ENCODE data around the gene PREP.

Gene PREP

DNA sequence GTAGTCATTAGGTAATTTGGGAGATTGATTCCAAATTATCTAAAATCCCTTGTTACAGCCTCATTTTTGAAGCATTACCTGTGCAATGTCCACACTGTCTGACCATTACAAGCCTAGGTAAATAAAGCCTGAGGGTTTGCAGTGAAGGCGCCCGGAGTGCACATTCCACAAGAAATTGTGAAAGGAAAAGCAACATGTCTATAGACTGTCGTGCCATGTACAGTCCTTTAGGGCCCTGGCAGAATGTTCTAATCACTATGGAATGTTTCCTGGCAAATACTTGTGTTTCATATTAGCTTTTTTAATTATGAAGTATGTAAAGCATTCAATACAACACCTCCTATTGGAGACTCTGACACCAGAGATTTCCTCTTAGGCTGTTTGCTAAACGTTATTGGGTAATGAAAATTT is 28.9 kb downstream of the PREP start:
- no peak overlapping the region for H3K4me3 ChIP-seq (ENCODE audit: low read depth, low read length)
- TF ChIP-seq, protein P1, sequence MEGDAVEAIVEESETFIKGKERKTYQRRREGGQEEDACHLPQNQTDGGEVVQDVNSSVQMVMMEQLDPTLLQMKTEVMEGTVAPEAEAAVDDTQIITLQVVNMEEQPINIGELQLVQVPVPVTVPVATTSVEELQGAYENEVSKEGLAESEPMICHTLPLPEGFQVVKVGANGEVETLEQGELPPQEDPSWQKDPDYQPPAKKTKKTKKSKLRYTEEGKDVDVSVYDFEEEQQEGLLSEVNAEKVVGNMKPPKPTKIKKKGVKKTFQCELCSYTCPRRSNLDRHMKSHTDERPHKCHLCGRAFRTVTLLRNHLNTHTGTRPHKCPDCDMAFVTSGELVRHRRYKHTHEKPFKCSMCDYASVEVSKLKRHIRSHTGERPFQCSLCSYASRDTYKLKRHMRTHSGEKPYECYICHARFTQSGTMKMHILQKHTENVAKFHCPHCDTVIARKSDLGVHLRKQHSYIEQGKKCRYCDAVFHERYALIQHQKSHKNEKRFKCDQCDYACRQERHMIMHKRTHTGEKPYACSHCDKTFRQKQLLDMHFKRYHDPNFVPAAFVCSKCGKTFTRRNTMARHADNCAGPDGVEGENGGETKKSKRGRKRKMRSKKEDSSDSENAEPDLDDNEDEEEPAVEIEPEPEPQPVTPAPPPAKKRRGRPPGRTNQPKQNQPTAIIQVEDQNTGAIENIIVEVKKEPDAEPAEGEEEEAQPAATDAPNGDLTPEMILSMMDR (IDR thresholded peaks at IDR 0.05; ENCODE audit: low read depth, low read length): no peak

DNA sequence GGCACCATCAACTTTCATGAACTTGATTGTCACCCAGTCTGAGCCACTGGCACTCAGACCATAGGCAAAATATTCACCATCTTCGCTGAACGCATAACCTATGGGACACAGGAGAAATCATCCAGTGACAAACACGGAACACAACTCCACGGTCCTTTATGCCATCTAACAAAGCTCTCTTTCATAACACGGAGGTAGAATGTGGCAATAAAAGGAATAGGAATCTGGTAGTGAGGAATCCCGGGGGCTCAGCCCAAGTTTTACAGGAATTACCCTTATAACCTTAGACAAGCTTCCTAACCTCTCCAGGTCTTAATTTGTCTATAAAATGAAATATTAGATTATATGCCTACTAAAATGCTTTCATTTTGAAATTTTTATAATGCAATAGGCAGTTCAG is 29.4 kb downstream of the PREP start:
- no peak overlapping the region for H3K4me3 ChIP-seq (ENCODE audit: low read depth, low read length)
- TF ChIP-seq, protein P1 (IDR thresholded peaks at IDR 0.05; ENCODE audit: low read depth, low read length): no peak

DNA sequence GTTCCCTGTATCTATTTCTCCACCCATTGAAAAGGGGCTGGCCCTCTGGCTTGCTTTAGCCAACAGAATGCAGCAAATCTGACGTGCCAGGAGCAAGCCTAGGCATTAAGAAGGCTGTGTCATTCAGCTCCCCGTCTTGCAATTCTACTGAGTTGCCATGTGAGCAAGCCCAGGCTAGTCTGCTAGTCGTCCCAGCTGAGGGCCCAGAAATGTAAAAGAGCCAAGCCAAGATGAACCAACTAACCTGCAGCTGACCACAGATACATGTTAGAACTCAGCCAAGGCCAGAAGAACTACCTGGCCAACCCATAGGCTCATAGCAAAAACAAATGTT is 30.1 kb downstream of the PREP start:
- no peak overlapping the region for H3K4me3 ChIP-seq (ENCODE audit: low read depth, low read length)
- TF ChIP-seq, protein P1 (IDR thresholded peaks at IDR 0.05; ENCODE audit: low read depth, low read length): no peak

DNA sequence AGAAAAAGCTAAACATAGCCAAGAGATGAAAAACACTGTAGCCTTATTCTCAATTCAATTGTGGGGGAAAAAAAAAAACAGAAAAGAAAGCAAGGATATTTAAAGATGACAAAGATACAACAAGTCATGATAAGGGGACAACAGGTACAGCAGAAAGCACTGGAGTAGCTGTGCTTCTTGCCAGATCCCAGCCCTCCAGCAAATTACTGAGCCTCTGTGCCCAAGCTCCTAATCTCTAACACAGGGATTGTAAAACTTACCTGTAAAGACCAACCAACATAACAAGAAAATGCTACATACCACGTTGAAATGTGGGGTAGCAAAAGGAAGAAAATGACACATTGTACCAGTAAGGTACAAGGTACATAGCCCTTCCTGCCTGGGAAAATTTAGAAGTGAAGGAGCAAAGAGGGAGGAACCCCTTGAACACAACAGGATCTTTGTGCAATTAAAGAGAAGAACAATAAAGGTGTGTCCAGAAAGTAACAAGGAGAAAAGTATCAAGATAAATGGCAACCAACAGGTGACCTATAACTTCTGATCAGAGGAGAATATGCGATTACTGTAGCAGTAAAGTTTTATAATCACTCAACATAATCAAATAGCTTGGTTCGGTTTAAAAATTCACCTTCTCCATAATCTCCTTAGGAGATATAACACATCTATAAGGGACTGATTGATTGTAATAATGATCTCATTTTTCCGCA is 30.6 kb downstream of the PREP start:
- H3K4me3 ChIP-seq (ENCODE audit: low read depth, low read length): no peak overlapping the region
- TF ChIP-seq, protein P1 (IDR thresholded peaks at IDR 0.05; ENCODE audit: low read depth, low read length): no peak

DNA sequence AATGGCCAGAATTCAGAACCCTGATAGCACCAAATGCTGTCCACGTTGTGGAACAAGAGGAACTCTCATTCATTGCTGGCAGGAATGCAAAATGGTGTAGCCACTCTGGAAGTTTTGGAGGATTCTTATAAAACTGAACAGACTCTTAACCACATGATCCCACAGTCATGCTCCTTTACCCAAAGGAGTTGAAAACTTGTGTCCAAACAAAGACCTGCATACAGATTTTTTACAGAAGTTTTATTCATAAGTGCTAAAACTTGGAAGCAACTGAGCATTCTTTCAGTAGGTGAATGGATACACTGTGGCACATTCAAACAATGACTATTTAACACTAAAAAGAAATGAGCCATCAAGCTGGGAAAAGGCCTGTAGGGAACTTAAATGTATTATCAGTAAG is 32.5 kb downstream of the PREP start:
- TF ChIP-seq, protein P1 (IDR thresholded peaks at IDR 0.05; ENCODE audit: low read depth, low read length): no peak
- H3K4me3 ChIP-seq (ENCODE audit: low read depth, low read length): no peak overlapping the region

DNA sequence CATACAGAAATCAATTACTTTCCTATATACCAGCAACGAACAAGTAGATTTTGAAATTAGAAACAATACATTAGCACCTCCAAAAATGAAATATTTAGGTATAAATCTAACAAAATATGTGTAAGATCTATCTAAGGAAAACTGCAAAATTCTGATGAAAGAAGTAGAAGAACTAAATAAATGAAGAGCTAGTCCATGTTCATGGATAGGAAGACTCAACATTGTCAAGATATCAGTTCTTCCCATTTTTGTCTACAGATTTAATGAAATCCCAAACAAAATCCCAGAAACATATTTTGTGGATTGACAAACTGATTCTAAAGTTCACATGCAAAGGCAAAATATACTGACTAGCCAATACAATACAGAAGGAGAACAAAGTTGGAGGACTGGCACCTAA is 33.7 kb downstream of the PREP start:
- H3K4me3 ChIP-seq (ENCODE audit: low read depth, low read length): no peak overlapping the region
- TF ChIP-seq, protein P1 (IDR thresholded peaks at IDR 0.05; ENCODE audit: low read depth, low read length): no peak

DNA sequence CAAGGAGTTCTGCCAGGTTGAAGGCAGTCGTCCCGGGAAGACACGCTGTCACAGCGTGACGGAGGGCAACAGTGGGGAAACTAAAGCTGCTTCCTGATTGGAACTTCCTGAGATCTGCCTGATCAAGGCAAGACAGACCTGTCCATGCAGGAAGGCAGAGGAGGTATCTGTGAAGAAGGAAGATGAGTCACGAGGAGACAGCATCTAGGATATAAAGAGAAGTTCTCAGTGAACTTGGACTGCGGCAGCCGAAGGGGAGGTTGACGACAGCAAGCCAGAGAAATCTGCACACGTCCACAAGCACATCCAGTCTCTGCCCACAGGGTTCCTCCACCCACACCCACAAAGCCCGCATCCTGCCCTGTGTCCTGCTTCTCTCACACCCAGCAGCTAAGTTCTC is 38.6 kb downstream of the PREP start:
- TF ChIP-seq, protein P1 (IDR thresholded peaks at IDR 0.05; ENCODE audit: low read depth, low read length): no peak

More for the DNA sequence above, 38.6 kb downstream of the PREP start:
- no peak overlapping the region for H3K4me3 ChIP-seq (ENCODE audit: low read depth, low read length)
